Osteocyte (in vitro differentiated cells): ENCODE results near the gene QRICH1. TPM values are rescaled to one million over a fixed set of nuclear protein-coding genes. Genes with fewer than 3 reads are reported as not detected.

Experiments
- DNase-seq: peaks from one replicate; pipeline ENCODE4 v3.0.0; 2021; ENCODE audit warnings: mixed read lengths; ENCODE audit not compliant: unreplicated experiment; ENCODE audit errors: extremely low spot score
- H3K27ac Mint-ChIP-seq: one replicate; pipeline ENCODE4 v1.8.0; 2021; ENCODE audit warnings: mild to moderate bottlenecking, mixed read lengths; ENCODE audit not compliant: unreplicated experiment
- H3K27me3 Mint-ChIP-seq: one replicate; pipeline ENCODE4 v1.8.0; 2021; ENCODE audit warnings: mixed read lengths; ENCODE audit not compliant: unreplicated experiment
- H3K36me3 Mint-ChIP-seq: one replicate; pipeline ENCODE4 v1.8.0; 2021; ENCODE audit warnings: mixed read lengths; ENCODE audit not compliant: unreplicated experiment
- H3K4me1 Mint-ChIP-seq: one replicate; pipeline ENCODE4 v1.8.0; 2021; ENCODE audit warnings: mixed read lengths; ENCODE audit not compliant: unreplicated experiment
- H3K4me3 Mint-ChIP-seq: one replicate; pipeline ENCODE4 v1.8.0; 2021; ENCODE audit warnings: mild to moderate bottlenecking, moderate library complexity, mixed read lengths; ENCODE audit not compliant: unreplicated experiment
- H3K9me3 Mint-ChIP-seq: one replicate; pipeline ENCODE4 v1.8.0; 2021; ENCODE audit warnings: mixed read lengths; ENCODE audit not compliant: unreplicated experiment
- CTCF ChIP-seq: fragments of 200-600 bp; sonication (generic); IDR thresholded peaks from 2 replicates; pipeline ENCODE4 v1.5.0; 2021; ENCODE audit warnings: antibody characterized with exemption, mild to moderate bottlenecking, moderate library complexity
- total RNA-seq: library from RNA; stranded (reverse); gene quantifications from 2 replicates; pipeline ENCODE4 v1.2.1, GENCODE V29; 2021

QRICH1 gene
- total RNA-seq, 1 donor from 2014 or later: 104 TPM

GRCh38 chr3:49122022-49122421, 28.2 kb upstream of the QRICH1 start:
- Mint-ChIP-seq H3K27me3 (no peaks in the 10 kb centered on the region), H3K27ac (peak overlapping the region; percentile 88), H3K4me3 (no peak overlapping the region), H3K36me3 (peaks cover 25% of the 10 kb centered on the region), H3K4me1 (peaks cover 10% of the 10 kb centered on the region), H3K9me3 (no peaks in the 10 kb centered on the region)
- no peak for DNase-seq
- no peak for TF ChIP-seq CTCF

GRCh38 chr3:49121132-49121736, 27.4 kb upstream of the QRICH1 start:
- Mint-ChIP-seq H3K4me1 (peaks cover 10% of the 10 kb centered on the region), H3K27ac (peak overlapping the region; percentile 88), H3K4me3 (peak overlapping the region; percentile 79), H3K9me3 (no peaks in the 10 kb centered on the region), H3K27me3 (no peaks in the 10 kb centered on the region), H3K36me3 (peaks cover 26% of the 10 kb centered on the region)
- no peak for DNase-seq
- TF ChIP-seq CTCF: no peak

GRCh38 chr3:49120438-49121131, 26.7 kb upstream of the QRICH1 start, which contains the start of gene USP19:
Gene USP19, minus strand, starts transcription at chr3:49120823. Its CDS starts 1,678 bp downstream, at chr3:49119145.
- Mint-ChIP-seq H3K27ac (peak within 1 kb of the TSS; percentile 88), H3K4me1 (peaks cover 10% of the 10 kb centered on the region), H3K9me3 (no peaks in the 10 kb centered on the region), H3K27me3 (no peaks in the 10 kb centered on the region), H3K4me3 (peak within 1 kb of the TSS; percentile 79), H3K36me3 (peaks cover 32% of the 10 kb centered on the region)
- no peak for TF ChIP-seq CTCF
- peak; percentile 95 for DNase-seq

GRCh38 chr3:49120096-49120437, 26.2 kb upstream of the QRICH1 start:
- no peak for TF ChIP-seq CTCF
- H3K4me3 Mint-ChIP-seq: peak overlapping the region; percentile 79

GRCh38 chr3:49119439-49119838, 25.6 kb upstream of the QRICH1 start:
- H3K9me3 Mint-ChIP-seq: no peaks in the 10 kb centered on the region
- no peak for DNase-seq
- peaks cover 10% of the 10 kb centered on the region for H3K4me1 Mint-ChIP-seq
- H3K27me3 Mint-ChIP-seq: no peaks in the 10 kb centered on the region
- H3K4me3 Mint-ChIP-seq: peak overlapping the region; percentile 79
- TF ChIP-seq CTCF: no peak
- H3K36me3 Mint-ChIP-seq: peaks cover 36% of the 10 kb centered on the region
- peak overlapping the region; percentile 88 for H3K27ac Mint-ChIP-seq

More at GRCh38 chr3:49120096-49120437, 26.2 kb upstream of the QRICH1 start:
- Mint-ChIP-seq H3K27ac (peak overlapping the region; percentile 88), H3K27me3 (no peaks in the 10 kb centered on the region), H3K9me3 (no peaks in the 10 kb centered on the region), H3K4me1 (peaks cover 10% of the 10 kb centered on the region), H3K36me3 (peaks cover 33% of the 10 kb centered on the region)
- DNase-seq: no peak
